HG03139 (cell line): ENCODE data around the gene STAB2.

Experiments used
- ATAC-seq: cut with Tn5 transposase; IDR thresholded peaks from one replicate; pipeline ENCODE4 v1.9.1; 2021; ENCODE audit not compliant: unreplicated experiment

STAB2 gene

GRCh38 chr12:103742349-103742932, 155.4 kb downstream of the STAB2 start:
- ATAC-seq: no peak

- no peak for ATAC-seq
These were observed 156.7 kb downstream of the STAB2 start for GRCh38 chr12:103743788-103744187.

DNA sequence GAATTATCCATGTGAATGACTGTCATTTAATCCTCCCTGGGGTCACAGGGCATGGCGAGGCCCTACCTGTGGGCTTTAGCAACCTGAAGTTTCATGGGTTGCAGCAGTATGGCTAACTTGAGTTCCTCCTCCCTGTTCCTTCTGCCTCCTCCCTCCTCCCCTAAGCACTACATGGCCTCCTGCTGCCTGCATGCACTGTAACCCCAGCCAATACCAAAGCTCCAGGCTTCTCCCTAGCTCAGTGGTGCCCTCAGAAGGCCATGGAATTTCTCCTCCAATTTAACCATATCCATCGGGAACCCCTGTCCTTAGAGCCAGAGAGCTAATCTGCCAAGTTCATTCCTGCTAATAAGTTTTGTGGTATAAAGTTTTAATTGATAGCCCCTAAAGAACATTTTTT, 158.9 kb downstream of the STAB2 start:
- ATAC-seq: no peak

GRCh38 chr12:103748002-103748401, 160.9 kb downstream of the STAB2 start:
- ATAC-seq: no peak

GRCh38 chr12:103748875-103749274, 161.8 kb downstream of the STAB2 start:
- ATAC-seq: no peak

DNA sequence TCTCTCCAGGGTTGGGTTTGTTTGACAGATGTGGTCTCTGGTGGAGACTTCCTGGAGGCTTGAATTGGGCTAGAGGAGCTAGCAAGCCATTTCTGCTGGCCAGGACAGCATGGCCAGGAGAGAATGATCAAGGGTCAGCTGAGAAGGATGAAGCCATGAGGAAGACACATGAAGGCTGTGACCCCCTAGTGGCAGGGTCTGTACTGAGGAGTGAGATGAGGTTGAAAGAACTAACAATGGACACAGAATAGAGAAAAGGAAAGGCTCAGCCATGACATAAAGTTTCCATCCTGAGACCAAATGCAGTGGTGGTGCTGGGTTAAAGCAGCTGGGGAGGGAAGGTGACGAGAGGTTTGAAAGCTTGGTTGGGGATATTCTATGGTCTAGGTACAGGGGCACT, 164.1 kb downstream of the STAB2 start:
- ATAC-seq: no peak

DNA sequence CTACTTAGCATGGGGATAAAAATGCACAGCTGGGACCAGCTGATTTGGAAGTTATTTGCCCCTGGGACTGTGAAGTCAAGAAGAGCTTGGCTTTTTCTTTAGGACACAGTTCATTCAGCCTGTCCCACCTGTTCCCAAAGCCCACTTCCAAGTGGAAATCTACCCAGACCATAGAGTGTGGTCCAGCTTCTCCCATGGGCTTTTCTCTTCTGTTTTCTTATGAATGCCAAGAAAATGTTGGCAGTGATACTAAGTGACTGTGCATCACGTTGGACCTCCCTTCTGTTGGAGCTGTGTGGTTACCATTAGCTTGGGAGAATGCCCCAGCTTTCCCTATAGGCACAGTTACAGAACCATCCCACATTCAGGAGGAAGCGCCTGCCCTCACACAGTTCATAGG, 164.5 kb downstream of the STAB2 start:
- no peak for ATAC-seq

DNA sequence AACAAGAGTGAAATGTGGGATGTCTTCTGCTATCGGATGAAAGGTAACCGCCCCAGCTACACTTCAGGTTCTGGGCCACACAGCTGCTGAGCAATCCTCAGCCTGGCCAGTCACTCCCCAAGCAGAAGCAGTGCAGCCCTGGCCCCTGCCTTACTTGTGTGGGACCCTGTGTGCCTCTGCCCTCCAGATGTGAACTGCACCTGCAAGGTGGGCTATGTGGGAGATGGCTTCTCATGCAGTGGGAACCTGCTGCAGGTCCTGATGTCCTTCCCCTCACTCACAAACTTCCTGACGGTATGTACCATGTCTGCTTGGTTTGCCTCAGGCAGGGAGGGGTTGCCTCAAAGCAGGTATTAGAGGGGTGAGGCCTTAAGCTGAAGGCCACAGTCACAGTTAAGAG, 168.4 kb downstream of the STAB2 start:
- ATAC-seq: no peak

DNA sequence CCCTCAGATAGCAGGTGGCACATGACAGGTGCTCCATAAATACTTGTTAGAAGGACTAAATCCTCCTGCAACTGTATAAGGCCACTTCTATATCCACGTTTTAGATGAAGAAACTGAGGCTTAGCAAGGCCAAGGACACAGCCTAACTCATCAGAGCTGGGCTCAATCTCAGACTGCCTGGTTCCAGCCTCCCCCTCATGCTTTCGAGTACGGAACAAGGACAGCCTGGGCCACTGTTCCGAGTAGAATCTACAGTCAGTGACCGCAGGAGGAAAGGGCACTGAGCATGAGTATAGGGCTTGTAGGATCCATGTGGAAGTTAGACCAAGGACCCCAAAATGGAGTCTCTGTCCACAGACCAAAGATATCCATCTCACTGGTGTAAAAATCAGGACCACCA, 169.4 kb downstream of the STAB2 start:
- ATAC-seq: no peak

GRCh38 chr12:103757248-103757647, 170.2 kb downstream of the STAB2 start:
- no peak for ATAC-seq

GRCh38 chr12:103758310-103759089, 171.4 kb downstream of the STAB2 start:
- no peak for ATAC-seq

- ATAC-seq: no peak
These were observed 175.4 kb downstream of the STAB2 start for GRCh38 chr12:103762473-103762872.

DNA sequence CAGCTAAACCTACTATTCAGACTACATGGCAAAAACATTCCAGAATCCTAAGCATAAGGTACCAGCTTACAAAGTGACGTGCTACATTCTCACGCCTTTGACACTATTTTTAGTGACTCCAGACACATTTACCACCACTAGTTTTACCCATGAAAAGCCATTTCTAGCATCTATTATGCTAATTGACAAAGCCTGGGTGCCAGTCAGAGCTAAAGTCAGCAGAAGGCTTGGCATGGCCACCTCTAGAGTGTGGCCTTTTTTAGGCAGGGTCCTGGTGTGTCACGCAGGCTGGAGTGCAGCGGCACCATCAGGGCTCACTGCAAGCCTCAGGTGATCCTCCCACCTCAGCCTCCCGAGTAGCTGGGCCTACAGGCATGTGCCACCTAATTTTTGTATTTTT, 178.2 kb downstream of the STAB2 start:
- no peak for ATAC-seq

GRCh38 chr12:103766028-103766427, 179.0 kb downstream of the STAB2 start:
- no peak for ATAC-seq

DNA sequence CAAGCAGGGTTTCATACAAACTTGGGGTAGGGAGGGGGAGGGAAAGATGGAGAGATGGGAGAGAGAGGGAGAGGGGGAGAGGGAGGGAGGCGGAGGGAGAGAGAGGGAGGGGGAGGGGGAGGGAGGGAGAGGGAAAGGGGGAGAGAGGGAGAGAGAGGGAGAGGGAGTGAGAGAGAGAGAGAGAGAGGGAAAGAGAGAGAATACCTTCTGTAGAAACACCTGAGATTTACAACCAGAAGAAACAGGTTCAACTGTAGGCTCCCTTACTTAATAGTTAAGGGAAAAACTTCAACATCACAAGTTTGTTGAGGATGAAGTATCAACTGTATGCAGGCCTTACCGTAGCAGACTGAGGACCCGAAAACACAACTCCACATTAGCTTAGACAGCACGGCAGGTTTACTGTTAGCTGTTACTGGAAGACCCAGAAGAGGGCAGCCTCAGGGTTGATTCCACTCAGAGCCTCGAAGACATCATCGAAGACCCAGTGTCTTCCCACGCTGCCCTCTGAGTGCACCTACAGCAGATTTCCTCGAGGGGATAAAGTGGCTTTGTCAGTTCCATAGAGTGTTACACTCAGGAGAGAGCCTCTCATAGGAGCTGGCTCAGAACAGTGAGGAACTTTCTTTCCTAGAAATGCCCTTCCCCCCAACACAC, 181.5 kb downstream of the STAB2 start:
- no peak for ATAC-seq

DNA sequence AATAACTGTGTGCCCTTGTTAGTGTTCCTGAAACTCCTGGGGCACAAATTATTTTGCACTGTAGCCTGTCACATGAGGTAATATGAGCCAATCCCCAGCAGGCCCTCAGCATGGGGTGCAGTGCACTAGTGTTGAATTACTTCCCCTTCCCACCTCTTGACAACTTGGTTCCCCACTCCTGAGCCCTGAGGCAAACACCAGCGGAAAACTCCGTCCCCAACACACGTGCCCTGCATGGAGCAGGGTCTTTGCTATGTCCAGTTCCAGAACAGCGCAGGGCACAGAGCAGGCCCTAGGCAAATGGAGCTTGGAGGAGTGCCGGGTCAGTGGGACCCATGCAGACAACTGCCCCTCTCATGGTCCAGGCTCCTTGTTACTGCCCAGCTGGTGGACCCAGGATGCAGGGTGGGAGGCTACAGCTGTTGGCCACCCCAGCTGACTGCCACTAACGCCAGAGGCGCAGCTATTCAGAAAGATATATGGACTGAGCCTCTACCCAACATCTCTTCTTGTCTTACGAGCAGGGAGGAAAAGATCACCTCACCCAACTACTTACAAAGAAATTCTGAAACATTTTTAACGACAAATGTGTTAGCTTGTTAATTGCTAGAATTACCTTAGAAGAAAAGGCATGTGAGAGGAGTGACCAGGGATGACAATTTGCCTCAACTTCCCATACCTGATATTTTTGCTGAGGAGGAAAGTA, 182.3 kb downstream of the STAB2 start:
- no peak for ATAC-seq

GRCh38 chr12:103771466-103771865, 184.4 kb downstream of the STAB2 start:
- ATAC-seq: no peak

DNA sequence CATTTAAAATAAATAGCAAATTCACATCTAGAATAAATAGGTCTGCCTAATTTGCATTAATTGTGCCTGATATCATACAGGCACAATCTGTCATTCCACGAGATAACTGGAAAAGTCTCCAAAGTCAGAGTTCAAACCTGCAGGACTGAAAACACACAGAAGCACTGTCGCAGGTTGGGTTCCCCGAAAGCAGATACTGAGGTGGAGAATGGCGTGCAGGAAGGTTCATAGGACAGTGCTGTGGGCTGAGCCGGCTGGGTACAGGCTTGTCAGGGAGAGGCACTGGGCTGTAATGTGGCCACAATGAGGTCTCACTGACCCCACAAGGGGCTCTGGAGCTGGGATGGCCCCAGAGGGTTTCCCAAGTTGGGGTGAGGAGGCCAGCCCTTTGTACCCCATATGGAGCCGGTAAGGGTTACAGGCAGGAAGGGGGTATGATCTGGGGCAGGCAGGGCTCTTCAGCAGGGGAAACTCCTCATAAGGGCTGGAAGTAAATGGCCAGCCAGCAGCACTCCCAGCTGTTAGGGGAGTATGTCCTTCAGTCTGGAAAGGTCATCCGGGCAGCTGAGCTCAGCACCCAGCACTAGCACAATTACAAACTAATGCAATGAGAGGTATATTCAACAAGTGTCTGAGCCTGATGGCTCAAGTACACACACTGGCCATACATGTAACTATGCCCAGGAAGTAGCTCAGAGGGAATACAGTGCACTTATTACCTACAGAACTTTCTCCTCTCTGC, 185.5 kb downstream of the STAB2 start:
- no peak for ATAC-seq

DNA sequence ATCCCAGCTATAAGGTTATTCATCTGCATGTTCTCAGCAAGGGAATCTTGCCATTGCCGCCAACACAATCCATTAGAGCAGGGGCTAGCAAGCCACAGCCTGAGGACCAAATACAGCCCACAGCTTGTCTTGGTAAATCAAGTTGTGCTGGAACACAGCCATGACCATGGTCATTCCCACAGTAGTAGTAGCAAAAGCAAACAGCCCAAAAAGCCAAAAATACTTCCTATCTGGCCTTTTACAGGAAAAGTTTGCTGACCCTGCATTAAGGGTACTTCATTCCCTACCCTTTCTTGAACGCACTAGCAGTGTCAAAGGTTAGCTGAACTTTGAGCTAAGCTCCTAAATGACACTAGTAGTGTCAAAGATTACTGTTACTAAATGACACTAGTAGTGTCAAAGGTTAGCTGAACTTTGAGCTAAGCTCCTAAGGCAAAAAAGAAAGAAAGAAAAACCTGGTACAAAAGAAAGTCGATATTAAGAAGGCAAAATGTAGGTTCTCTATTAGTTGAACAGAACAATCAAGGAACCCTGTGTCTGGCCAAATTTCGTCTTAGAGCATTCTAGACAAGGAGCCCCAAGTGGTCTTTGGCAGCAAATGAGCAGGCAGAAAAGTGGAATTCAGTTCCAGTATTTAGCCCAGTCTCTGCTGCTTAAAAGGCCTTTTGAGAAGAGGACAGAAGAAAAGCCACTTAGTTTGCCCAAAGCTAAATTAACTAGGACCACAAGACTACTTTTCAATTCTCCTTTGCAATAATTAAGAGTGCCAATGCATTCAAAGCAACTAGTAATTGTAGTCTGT, 186.2 kb downstream of the STAB2 start:
- ATAC-seq: no peak

GRCh38 chr12:103774977-103775560, 188.0 kb downstream of the STAB2 start:
- ATAC-seq: no peak
